ENCODE measurements around the gene COP1. TPM values are rescaled to one million over a fixed set of nuclear protein-coding genes. Genes with fewer than 3 reads are reported as not detected.

Gene COP1
- total RNA-seq, 4 donors from 2014 or later, result 32.5 to 60.1 (median 35.7) TPM

- TF ChIP-seq POLR2A (IDR thresholded peaks at IDR 0.05) (no peak), CTCF (IDR thresholded peaks at IDR 0.05) (no peak)
- Histone ChIP-seq H3K36me3 (no peaks in the 10 kb centered on the region), H3K9me3 (no peaks in the 10 kb centered on the region), H3K27ac (no peak overlapping the region), H3K4me3 (no peak overlapping the region), H3K4me1 (no peaks in the 10 kb centered on the region), H3K27me3 (no peaks in the 10 kb centered on the region)
- no peak for DNase-seq
- 56 to 61% methylated on average over 3 of the region's 3 CpGs for WGBS, 2 donors
- intact Hi-C loops (cut with DNase I), result no loop called here
These were observed 150.8 kb downstream of the COP1 start for GRCh38 chr1:176056312-176056711.

- no peak overlapping the region for H3K4me3 ChIP-seq
- intact Hi-C loops (cut with DNase I), result no loop called here
- H3K9me3 ChIP-seq, result no peaks in the 10 kb centered on the region
- no peak for DNase-seq
- no peak overlapping the region for H3K27ac ChIP-seq
- H3K36me3 ChIP-seq, result no peaks in the 10 kb centered on the region
- no peaks in the 10 kb centered on the region for H3K27me3 ChIP-seq
- H3K4me1 ChIP-seq, result no peaks in the 10 kb centered on the region
- TF ChIP-seq CTCF (IDR thresholded peaks at IDR 0.05) (no peak), POLR2A (IDR thresholded peaks at IDR 0.05) (no peak)
- WGBS, 2 donors, result 91 to 100% methylated on average over 1 of the region's 1 CpG
These were observed 151.7 kb downstream of the COP1 start for GRCh38 chr1:176055398-176055797.

- no peak for TF ChIP-seq POLR2A (IDR thresholded peaks at IDR 0.05)
- no peak for TF ChIP-seq CTCF (IDR thresholded peaks at IDR 0.05)
- Histone ChIP-seq H3K4me1 (no peaks in the 10 kb centered on the region), H3K4me3 (no peak overlapping the region), H3K9me3 (no peaks in the 10 kb centered on the region), H3K36me3 (no peaks in the 10 kb centered on the region), H3K27ac (no peak overlapping the region), H3K27me3 (no peaks in the 10 kb centered on the region)
- DNase-seq, result no peak
- 77 to 79% methylated on average over 4 of the region's 4 CpGs for WGBS, 2 donors
- intact Hi-C loops (cut with DNase I), result no loop called here
These were observed 155.1 kb downstream of the COP1 start for GRCh38 chr1:176051902-176052518.

- no peak overlapping the region for H3K27ac ChIP-seq
- H3K4me3 ChIP-seq, result no peak overlapping the region
- H3K36me3 ChIP-seq, result no peaks in the 10 kb centered on the region
- intact Hi-C loops (cut with DNase I), result no loop called here
- DNase-seq, result no peak
- no peak for TF ChIP-seq POLR2A (IDR thresholded peaks at IDR 0.05)
- TF ChIP-seq CTCF (IDR thresholded peaks at IDR 0.05), result no peak
- no peaks in the 10 kb centered on the region for H3K9me3 ChIP-seq
- WGBS, 2 donors, result 91 to 98% methylated on average over 3 of the region's 3 CpGs
- no peaks in the 10 kb centered on the region for H3K4me1 ChIP-seq
- H3K27me3 ChIP-seq, result no peaks in the 10 kb centered on the region
These were observed 155.7 kb downstream of the COP1 start for GRCh38 chr1:176051402-176051801.

DNA sequence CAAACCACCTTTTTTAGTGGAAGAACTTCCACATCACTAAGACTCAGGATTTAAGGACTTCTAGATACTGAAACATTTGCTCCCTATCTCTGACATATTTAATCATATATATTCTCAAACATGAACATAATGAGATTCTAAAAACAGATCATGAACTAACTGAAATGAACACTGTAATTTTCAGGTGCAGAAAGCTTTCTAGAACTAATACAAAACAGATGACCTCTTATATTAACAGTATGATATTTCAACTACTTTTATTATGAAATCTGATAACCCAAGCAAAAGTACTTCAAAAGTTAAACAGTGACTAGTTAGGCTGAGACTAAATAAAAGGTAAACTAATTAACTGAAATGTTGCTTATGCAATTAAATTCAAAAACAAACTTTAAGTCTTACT, 157.5 kb downstream of the COP1 start:
- Histone ChIP-seq H3K36me3 (no peaks in the 10 kb centered on the region), H3K27ac (no peak overlapping the region), H3K27me3 (no peaks in the 10 kb centered on the region), H3K4me3 (no peak overlapping the region), H3K4me1 (no peaks in the 10 kb centered on the region), H3K9me3 (no peaks in the 10 kb centered on the region)
- DNase-seq, result no peak
- intact Hi-C loops (cut with DNase I), result no loop called here
- no peak for TF ChIP-seq CTCF (IDR thresholded peaks at IDR 0.05)
- no peak for TF ChIP-seq POLR2A (IDR thresholded peaks at IDR 0.05)

Measured in esophagus squamous epithelium (tissue), 5 donors.